DMS53 treated with DMSO at 0.1 percent for 48 hours (cell line): ENCODE measurements around the gene CDYL2.
"Not testable (repeated sequence)": the region's sequence is repeated elsewhere in the genome, so short reads cannot be mapped to it uniquely, and the experiment has no call there.

Experiments
- DNase-seq: peaks from one replicate; lab custom pipeline; 2025; ENCODE audit not compliant: unreplicated experiment; lab: John Stamatoyannopoulos, UW

The CDYL2 gene

DNA sequence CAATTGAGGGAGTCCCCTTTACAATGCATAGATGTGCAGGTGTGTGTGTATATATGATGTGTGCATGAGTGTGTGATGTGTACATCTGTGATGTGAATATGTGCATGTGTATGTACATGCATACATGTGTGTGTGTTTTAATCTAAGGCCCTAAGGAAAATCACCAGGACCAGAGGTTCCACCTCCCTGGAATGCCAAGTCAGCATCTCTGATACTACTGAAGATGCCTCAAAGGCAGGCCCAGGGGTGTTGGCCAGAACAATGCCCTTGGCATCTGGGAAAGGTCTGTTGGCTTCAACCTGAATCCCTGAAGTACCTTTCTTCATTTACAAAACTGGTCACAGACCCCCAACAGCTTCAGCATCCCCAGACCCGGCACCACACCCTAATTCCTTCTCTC, 129.5 kb downstream of the CDYL2 start:
- no peak for DNase-seq

DNA sequence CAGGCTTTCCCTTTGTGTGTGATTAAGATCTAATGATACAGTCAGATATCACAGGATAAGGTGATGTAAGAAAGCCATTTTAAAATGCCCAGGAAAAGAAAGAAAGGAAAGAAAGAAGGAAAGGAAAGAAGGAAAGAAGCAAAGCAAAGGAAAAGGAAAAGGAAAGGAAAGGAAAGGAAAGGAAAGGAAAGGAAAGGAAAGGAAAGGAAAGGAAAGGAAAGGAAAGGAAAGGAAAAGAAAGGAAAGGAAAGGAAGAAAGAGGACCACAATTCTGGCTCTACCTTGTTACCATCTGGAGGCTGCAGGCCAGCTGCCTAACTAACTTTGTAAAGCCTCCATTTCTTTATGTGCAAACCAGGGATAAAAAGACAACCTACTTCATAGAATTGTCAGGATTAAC, 132.0 kb downstream of the CDYL2 start:
- DNase-seq = no peak

DNA sequence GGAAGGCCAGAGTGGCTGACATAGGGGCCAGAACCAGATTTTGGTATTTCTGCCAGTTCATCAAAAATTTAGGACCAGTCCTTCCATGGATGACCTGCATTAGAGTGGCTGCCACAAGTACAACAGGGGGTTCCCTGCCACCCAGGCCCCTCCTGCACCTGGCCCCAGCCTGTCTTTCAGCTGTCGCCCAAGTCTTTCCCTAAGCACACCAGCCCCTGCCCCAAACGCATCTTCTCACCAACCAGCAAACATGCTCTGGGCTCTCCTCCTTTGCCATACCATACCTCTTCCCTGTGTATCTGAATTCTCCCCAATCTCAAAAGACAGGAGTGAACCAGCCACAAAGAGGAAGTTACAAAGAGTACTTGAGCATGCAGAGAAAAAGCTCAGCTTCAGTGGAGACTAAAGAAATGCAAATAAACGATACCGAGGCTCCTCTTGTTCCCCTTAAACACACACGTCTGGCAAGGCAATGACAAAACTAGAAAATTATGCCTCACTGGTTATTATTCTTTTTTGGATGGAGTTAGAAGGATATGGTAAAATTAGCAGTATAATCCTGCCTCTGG, 133.0 kb downstream of the CDYL2 start:
- DNase-seq = no peak

DNA sequence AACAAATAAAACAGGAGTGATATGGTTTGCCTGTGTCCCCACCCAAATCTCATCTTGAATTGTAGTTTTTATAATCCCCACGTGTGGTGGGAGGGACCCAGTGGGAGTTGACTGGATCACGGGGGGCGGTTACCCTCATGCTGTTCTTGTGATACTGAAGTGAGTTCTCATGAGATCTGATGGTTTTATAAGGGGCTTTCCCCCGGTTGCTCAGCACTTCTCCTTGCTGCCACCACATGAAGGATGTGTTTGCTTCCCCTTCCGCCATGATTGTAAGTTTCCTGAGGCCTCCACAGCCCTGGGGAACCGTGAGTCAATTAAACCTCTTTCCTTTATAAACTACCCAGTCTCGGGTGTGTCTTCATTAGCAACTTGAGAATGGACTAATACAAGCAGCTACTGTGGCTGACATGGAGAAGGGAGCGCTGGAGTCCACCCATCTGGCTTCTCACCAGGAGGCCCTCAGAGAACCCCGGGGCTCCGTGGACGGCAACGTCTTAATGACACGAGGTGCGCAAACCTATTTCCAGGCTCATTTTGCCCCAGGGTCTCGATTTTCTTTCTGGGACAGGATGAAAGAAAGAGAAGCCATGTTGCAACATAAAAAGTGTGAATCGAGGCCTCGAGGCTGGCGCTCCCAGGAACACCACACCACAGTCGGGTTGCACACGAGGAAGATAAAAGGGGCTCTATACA, 134.1 kb downstream of the CDYL2 start:
- no peak for DNase-seq

DNA sequence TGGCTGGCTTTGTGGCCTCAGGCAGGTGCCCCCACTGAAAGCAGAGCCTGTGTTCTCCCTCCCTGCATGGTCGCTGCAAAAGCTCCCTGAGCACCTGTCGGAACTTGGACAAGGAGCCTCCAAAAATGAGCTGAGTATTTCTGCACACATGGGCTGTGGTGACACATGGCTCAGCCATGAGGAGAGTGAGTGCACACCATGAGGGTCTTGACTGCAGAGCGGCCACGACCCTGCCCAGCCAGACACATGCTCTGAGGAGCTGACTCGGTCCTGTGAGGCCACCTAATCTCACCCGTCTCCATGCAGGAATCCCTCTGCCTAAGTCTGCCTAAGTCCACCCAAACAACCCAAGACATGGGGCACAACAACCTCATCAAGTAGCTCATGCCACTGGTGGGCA, 134.7 kb downstream of the CDYL2 start:
- DNase-seq = no peak

DNA sequence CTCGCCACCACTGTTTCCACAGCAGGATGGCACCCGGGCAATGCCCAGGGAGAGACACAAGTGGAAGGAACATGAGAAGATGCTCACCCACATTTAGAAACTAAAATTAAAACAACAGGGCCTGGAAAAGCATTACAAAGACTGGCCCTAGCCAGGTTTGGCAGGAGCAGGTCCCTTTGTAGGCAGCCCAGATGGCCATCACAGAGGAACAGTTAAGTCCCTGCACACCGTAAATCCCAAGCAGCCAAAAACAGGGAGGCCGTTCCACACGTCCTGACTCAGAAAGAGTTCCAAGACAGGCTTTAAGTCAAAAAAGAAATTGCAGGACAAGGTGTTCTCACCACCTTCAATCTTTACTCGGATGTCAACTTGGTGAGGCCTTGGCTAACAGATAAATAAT, 136.5 kb downstream of the CDYL2 start:
- no peak for DNase-seq

DNA sequence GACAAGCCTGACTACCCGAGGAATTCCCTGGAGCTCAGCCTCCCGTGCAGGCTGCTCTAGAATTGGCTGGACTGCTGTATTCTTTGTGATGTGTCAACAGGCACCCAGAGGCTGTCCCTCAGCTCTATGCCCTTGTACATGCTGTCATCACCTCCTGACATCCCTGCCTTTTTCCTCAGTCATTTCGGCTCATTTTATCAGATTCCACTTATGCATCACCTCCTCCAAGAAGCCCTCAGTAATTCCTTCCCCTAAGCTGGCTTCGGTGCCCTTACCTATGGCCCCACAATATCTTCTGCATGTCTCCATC, 137.2 kb downstream of the CDYL2 start:
- DNase-seq = no peak

DNA sequence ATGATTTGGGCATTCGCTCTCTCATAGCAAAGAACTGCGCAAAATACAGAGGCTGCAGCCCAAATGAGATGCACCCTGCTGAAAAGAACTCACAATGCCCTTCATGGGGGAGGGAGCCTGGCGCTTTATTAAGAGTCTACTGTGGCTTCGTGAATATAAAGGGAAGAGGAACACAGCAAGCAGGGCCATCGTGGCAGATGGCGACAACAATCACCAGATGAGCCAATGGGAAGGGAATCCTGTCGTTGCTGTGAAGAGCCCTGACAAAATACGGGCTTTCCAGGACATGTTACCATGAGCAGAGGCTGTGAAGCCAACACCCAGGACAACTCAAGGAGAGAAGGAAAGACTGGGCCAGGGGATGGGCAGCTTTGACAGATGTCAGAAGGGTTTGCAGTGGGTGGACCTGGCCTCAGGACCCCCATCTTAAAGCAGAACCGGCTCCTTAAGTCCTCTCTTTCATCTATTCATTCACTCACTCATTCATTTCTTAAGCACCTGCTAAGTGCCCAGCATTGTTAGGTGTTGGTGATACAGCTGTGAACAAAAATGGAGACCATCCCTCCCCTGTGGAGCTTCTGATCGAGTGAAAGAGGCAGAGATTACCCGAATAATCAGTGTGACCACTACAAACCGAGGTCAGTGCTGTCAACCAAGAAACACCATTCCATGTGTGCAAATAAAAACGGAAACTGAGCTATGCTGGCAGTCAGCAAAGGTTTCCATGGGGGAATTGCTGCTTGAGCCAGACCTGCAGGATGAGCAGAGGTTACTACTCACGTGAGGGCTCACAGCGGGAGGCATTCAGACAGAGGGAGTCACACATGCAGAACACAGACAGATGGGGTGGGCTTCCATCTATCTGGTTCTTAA, 137.8 kb downstream of the CDYL2 start:
- DNase-seq = no peak

DNA sequence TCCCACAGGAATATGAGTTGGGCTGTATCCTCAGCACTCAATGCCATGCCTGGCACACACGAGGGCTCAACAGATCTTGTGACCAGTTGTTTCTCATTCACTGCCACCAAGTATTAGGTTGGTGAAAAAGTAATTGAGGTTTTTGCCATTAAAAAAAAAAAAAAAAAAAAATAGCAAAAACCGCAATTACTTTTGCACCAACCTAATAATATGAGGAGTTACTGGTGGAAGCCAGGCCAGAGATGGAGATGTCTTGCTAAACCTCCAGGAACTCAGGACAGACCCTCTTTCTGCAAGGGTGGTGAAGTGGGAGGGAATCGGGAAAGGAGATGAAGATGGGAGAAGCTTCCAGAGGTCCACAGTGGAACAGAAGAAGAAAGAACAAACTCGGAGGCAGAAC, 139.0 kb downstream of the CDYL2 start:
- no peak for DNase-seq

DNA sequence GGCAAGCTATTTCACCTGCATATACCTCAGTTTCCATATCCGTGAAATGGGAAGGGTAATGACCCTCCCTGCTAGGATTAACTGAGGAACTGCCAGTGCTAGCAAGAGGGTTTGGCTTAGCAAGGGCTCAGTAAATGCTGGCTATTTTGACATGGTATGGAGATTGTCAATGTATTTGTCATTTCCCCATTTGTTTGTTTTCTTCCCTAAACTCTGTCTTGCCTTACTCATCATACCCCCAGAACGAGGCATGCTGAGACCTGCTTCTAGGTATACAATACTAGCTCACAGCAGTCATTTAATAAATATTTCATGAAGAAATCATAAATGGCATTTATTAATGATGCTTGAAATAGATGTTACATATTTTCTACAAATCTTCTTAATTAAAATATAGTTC, 139.6 kb downstream of the CDYL2 start:
- no peak for DNase-seq

DNA sequence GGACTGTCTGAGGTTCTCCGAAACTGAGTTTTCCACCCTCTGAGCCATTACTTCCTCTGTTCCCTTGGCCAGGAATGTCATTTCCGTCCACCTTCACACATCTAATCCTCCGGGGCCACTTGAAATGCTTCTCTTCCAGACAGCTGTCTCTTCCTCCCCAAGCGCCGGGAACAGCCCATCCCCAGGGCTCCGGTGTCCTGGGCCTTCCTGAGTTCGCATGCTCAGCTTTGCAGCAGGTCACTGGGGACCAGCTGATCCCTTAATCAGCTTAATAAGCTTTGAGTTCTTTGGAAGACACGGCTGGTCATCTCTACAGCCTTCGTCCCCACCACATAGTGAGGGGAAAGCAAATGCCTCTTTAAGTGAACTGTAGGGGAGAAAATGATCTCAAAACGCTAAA, 140.2 kb downstream of the CDYL2 start:
- DNase-seq = no peak

DNA sequence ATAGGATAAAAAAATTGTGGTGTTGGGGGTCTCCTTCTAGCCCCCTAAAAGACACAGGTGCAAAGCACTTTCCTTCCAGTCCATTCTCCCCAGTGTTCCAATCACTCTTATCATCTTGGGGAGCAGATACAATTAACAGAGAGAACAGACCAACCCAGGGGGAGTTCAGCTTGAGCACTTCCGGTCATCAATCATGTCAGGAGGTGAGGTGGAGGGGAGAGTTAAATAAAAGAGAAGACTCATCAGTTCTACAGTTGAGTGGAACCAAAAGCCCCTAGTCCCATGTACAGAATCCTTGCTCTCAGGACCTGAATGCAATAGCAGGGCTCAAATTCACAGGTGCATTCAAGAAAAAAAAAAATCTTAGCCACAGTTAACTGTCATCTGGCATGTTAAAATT, 141.3 kb downstream of the CDYL2 start:
- DNase-seq = no peak

DNA sequence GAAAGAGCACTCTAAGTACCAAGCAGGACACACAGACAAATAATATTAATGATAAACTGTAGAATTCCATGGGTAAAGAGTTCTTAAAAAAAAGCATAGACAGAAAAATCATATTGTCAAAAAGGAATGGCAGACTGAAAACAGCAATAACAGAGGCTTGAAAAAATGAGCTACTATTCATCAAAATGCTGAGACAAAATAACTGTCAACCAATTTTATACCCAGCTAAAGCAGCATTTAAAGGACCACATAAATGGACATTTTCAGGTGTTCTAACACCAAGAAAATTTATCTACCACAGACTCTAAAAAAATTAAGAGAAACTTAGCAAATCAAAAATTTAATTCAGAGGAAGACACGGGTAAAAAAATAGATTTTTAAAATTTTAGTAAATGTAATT, 144.5 kb downstream of the CDYL2 start:
- no peak for DNase-seq

DNA sequence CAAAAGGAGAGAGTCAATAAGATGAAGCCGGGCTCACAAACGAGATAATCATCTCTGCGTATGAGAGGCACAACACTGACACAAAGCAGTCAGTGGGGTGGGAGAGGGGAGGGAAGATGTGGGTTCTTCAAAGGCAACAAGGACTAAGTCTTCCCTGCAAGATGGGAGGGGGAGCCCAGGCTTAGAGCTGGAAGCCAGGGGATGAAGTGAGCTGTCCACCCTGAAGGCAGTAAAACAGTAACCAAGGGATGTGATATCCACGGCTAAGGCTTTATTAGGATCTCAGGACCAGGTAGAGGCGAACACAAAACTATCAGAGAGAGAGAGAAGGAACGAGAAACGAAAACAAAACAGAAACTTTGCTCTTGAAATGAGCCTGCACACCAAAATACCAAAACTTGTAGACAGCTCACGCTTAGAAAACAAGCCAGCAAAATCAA, 147.7 kb downstream of the CDYL2 start:
- no peak for DNase-seq

DNA sequence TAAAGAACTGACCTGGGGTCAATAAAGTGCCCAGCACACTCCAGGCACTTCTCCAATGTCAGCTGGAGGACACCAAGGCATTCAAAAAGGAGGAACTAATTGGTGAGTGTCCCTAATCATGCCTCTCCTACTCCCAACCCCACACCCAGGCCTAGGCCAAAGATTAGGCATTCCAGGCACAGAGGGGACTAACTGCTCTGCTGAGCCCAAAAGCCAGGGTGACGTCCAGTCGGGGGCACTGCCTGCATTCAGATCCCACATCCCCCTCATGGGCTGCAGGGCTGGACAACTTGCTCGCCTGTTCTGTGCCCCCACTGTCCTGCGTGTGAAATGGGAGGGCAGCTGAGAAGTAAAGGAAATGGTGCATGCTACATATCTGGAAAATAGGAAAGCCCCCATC, 148.2 kb downstream of the CDYL2 start:
- DNase-seq = no peak

DNA sequence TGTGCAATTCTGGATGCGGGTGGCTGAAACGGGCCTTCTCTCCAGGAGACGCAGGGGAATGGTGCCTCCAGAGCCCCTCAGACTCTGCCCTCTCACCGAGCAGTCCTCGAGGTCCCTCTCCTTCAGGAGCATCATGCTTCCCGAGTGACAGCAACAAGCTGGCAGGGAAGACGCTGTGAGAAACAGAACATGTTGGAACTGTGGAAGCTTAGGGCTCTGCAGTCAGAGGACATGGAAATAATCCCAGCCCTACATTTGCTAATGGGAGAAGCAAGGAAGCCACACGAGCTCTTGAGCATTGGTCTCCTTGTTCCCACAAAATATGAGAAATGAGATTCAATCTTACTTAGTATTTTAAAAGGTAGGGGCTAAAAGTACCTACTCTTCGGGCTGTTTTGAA, 148.6 kb downstream of the CDYL2 start:
- no peak for DNase-seq

DNA sequence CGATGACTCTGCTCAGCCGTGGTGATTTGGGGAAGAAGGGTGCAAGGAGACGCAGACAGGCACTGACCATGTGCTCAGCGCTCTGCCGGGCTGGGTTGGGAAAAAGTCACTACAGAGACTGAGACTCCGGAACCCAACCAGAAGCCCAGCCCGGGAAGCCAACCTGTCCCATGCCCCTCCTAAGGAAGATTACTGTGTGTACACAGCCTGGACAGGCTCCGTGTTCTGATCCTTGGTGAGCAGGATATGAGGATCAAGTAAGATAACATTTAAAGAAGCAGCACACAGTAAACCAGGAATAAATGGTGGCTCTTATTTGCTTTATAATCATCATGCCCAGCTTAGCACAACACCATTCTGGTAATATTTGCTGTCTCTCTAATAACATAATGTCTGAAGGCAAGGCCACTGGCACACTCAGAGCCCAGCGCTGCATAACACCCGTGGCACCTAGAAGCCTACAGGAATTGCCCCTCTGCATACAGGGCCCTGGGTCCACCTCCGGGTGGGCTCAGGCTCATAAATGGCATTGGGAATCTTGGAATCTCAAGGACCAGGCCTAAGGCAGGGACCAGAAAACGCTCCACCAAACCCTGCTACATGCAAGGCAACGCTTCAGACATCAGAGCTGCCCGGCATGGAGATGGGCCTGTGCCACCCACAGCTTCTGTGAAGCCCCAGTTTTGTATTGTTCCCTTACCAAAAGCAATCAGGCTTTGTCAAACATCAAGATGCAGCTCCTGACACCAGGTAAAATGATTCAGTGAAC, 150.1 kb downstream of the CDYL2 start:
- DNase-seq = no peak

DNA sequence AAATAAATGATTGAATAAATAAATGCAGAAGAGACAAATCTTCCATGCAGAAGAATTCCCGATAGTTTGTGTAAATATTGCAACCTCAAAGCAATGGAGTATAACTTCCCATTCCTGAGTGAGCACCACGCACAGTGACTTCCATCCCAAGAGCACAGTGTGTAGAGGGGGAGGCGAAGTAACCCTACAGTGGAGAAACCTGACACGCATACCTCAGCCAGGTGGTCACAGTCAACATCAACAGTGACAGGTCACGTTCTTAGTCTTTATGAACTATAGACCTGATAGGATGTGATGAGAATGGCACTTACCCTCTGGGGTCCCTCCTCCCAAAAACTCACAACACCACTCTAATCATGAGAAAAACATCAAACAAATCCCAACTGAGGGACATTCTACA, 152.0 kb downstream of the CDYL2 start:
- no peak for DNase-seq

DNA sequence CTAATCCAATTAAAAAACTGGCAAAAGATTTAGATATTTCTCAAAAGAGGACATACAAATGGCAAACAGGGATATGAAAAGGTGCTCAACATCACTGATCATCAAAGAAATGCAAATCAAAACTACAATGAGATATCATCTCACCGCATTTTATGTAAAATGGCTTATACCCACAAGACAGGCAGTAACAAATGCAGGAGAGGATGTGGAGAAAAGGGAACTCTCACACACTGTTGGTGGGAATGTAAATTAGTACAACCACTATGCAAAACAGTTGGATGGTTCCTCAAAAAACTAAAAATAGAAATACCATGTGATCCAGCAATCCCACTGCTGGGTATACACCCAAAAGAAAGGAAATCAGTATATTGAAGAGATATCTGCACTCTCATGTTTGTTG, 154.1 kb downstream of the CDYL2 start:
- not testable (repeated sequence) for DNase-seq

DNA sequence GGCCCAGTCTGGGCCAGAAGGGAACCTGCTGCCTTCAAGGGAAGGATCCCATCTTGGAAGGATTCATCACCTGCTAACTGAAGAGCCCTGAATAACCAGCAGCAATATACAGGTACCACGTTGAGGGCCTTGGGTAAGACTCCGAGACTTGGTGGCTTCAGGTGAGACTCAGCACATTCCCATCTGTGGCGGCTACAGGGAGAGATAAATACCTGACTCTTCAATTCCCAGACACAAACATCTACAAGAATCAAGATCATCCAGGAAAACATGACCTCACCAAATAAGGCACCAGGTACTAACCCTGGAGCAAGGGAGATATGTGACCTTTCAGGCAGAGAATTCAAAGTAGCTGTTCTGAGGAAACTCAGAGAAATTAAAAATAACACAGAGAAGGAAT, 164.1 kb downstream of the CDYL2 start:
- DNase-seq = no peak

DNA sequence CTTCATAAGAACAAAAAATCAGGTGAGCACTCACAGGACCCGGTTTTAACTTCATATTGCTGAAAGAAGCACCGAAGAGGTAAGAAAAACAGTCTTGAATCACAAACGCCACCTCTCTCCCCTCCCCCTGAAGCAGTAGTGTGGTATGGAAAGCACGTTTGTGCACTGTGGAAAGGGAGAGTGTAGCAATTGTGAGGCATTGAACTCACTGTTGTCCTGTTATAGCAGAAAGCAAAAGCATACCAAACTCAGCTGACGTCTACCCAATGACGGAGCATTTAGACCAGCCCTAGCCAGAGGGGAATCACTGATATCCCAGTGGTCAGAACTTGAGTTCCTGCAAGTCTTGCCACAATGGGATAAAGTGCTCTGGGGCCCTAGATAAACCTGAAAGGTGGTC, 164.8 kb downstream of the CDYL2 start:
- no peak for DNase-seq

DNA sequence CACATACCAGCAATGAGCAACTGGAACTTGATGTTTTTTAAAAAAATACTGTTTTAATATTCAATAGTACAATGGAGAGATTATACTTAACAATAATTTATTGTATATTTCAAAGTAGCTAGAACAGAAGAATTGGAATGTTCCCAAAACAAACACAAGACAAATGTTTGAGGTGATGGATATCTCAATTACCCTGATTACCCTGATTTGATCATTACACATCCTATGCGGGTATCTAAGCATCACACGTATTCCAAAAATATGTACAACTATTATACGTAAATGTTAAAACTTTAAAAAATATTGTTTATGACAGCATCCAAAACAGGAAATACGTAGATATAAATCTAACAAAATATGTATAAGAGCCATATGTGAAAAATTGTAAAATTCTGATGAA, 166.8 kb downstream of the CDYL2 start:
- DNase-seq = no peak
